GM23338 (cell line): ENCODE data around the gene SLC13A5.

Source experiments
- CREB1 ChIP-seq: fragments of 250-450 bp; sonication (Bioruptor Pico); IDR thresholded peaks from 2 replicates; pipeline ENCODE4 v1.5.0; 2020; ENCODE audit warnings: low read depth, mild to moderate bottlenecking, moderate library complexity
- EZH2 ChIP-seq: fragments of 200-600 bp; sonication (generic); IDR thresholded peaks from one replicate; pipeline ENCODE4 v1.8.0; 2017; ENCODE audit warnings: antibody characterized with exemption, mild to moderate bottlenecking, low read depth; ENCODE audit not compliant: unreplicated experiment
- EZH2phosphoT487 ChIP-seq: fragments of 200-600 bp; sonication (generic); IDR thresholded peaks from one replicate; pipeline ENCODE4 v1.8.1; 2018; ENCODE audit warnings: antibody characterized with exemption; ENCODE audit not compliant: unreplicated experiment
- JUNB ChIP-seq: IDR thresholded peaks from one replicate; pipeline ENCODE4 v1.6.1; 2016; ENCODE audit warnings: antibody characterized with exemption; ENCODE audit not compliant: unreplicated experiment
- NANOG ChIP-seq: IDR thresholded peaks from 2 replicates; pipeline ENCODE4 v1.6.1; 2016; ENCODE audit warnings: antibody characterized with exemption, borderline replicate concordance
- POLR2AphosphoS5 ChIP-seq: IDR thresholded peaks from 2 replicates; pipeline ENCODE4 v1.6.1; 2016; ENCODE audit warnings: antibody characterized with exemption, low read depth
- STAT1 ChIP-seq: IDR thresholded peaks from one replicate; pipeline ENCODE4 v1.6.1; 2016; ENCODE audit warnings: antibody characterized with exemption; ENCODE audit not compliant: unreplicated experiment
- ZNF114 ChIP-seq: fragments of 250-450 bp; sonication (Bioruptor Pico); IDR thresholded peaks from 2 replicates; pipeline ENCODE4 v1.5.0; 2020; ENCODE audit warnings: mild to moderate bottlenecking, moderate library complexity
- ZNF331 ChIP-seq: fragments of 250-450 bp; sonication (Bioruptor Pico); IDR thresholded peaks from 2 replicates; pipeline ENCODE4 v1.5.0; 2020; ENCODE audit warnings: low read depth, mild to moderate bottlenecking, moderate library complexity
- TF ChIP-seq, protein P1 (sequence below), 2 experiments: fragments of 200-600 bp in 1 of 2; sonication (generic) in 1 of 2; conservative IDR thresholded peaks; 2 replicates each; pipeline versions ENCODE4 v1.5.1 to v1.6.1; 2016 to 2017; ENCODE audit warnings: antibody characterized with exemption in 2 of 2, low read depth in 2 of 2, mild to moderate bottlenecking in 2 of 2, moderate library complexity in 1 of 2
- TF ChIP-seq, protein P2 (sequence below): fragments of 250-450 bp; sonication (Bioruptor Pico); IDR thresholded peaks from 2 replicates; pipeline ENCODE4 v1.5.0; 2020; ENCODE audit warnings: mild to moderate bottlenecking, moderate library complexity
- TF ChIP-seq, protein P3 (sequence below): IDR thresholded peaks from one replicate; pipeline ENCODE4 v1.6.1; 2018; ENCODE audit warnings: antibody characterized with exemption; ENCODE audit not compliant: unreplicated experiment
- TF ChIP-seq, protein P4 (sequence below): IDR thresholded peaks from 2 replicates; pipeline ENCODE4 v1.6.1; 2016; ENCODE audit warnings: antibody characterized with exemption

DNA sequence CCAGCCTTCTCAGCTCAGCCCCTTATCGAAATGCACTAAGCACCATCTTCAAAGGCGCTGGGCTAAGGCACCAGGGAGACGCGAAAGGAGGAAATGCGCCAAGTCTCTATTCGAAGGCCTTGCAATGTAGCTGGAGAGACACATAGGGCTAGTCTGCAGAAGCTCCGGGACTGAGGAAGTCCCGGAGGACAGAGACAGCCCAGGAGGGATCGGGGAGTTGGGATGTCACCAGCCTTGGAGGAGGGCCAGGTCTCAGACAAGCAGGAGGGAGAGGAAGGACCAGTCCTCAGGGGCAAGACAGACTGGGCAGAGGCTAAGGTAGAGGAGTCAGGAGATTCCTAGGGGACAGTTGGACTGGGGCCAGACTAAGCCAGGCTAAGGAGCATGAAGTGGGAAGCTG is 53.1 kb downstream of the SLC13A5 start:
- TF ChIP-seq EZH2phosphoT487 (no peak), NANOG (no peak), POLR2AphosphoS5 (no peak), STAT1 (no peak), EZH2 (no peak), ZNF114 (CRISPR knock-in tag) (no peak), JUNB (no peak), ZNF331 (CRISPR knock-in tag) (no peak), CREB1 (CRISPR knock-in tag) (no peak)
- TF ChIP-seq, protein P1, sequence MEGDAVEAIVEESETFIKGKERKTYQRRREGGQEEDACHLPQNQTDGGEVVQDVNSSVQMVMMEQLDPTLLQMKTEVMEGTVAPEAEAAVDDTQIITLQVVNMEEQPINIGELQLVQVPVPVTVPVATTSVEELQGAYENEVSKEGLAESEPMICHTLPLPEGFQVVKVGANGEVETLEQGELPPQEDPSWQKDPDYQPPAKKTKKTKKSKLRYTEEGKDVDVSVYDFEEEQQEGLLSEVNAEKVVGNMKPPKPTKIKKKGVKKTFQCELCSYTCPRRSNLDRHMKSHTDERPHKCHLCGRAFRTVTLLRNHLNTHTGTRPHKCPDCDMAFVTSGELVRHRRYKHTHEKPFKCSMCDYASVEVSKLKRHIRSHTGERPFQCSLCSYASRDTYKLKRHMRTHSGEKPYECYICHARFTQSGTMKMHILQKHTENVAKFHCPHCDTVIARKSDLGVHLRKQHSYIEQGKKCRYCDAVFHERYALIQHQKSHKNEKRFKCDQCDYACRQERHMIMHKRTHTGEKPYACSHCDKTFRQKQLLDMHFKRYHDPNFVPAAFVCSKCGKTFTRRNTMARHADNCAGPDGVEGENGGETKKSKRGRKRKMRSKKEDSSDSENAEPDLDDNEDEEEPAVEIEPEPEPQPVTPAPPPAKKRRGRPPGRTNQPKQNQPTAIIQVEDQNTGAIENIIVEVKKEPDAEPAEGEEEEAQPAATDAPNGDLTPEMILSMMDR (conservative IDR thresholded peaks at IDR 0.05; ENCODE audit: low read depth in 2 of 2) = no peak
- TF ChIP-seq, protein P2, sequence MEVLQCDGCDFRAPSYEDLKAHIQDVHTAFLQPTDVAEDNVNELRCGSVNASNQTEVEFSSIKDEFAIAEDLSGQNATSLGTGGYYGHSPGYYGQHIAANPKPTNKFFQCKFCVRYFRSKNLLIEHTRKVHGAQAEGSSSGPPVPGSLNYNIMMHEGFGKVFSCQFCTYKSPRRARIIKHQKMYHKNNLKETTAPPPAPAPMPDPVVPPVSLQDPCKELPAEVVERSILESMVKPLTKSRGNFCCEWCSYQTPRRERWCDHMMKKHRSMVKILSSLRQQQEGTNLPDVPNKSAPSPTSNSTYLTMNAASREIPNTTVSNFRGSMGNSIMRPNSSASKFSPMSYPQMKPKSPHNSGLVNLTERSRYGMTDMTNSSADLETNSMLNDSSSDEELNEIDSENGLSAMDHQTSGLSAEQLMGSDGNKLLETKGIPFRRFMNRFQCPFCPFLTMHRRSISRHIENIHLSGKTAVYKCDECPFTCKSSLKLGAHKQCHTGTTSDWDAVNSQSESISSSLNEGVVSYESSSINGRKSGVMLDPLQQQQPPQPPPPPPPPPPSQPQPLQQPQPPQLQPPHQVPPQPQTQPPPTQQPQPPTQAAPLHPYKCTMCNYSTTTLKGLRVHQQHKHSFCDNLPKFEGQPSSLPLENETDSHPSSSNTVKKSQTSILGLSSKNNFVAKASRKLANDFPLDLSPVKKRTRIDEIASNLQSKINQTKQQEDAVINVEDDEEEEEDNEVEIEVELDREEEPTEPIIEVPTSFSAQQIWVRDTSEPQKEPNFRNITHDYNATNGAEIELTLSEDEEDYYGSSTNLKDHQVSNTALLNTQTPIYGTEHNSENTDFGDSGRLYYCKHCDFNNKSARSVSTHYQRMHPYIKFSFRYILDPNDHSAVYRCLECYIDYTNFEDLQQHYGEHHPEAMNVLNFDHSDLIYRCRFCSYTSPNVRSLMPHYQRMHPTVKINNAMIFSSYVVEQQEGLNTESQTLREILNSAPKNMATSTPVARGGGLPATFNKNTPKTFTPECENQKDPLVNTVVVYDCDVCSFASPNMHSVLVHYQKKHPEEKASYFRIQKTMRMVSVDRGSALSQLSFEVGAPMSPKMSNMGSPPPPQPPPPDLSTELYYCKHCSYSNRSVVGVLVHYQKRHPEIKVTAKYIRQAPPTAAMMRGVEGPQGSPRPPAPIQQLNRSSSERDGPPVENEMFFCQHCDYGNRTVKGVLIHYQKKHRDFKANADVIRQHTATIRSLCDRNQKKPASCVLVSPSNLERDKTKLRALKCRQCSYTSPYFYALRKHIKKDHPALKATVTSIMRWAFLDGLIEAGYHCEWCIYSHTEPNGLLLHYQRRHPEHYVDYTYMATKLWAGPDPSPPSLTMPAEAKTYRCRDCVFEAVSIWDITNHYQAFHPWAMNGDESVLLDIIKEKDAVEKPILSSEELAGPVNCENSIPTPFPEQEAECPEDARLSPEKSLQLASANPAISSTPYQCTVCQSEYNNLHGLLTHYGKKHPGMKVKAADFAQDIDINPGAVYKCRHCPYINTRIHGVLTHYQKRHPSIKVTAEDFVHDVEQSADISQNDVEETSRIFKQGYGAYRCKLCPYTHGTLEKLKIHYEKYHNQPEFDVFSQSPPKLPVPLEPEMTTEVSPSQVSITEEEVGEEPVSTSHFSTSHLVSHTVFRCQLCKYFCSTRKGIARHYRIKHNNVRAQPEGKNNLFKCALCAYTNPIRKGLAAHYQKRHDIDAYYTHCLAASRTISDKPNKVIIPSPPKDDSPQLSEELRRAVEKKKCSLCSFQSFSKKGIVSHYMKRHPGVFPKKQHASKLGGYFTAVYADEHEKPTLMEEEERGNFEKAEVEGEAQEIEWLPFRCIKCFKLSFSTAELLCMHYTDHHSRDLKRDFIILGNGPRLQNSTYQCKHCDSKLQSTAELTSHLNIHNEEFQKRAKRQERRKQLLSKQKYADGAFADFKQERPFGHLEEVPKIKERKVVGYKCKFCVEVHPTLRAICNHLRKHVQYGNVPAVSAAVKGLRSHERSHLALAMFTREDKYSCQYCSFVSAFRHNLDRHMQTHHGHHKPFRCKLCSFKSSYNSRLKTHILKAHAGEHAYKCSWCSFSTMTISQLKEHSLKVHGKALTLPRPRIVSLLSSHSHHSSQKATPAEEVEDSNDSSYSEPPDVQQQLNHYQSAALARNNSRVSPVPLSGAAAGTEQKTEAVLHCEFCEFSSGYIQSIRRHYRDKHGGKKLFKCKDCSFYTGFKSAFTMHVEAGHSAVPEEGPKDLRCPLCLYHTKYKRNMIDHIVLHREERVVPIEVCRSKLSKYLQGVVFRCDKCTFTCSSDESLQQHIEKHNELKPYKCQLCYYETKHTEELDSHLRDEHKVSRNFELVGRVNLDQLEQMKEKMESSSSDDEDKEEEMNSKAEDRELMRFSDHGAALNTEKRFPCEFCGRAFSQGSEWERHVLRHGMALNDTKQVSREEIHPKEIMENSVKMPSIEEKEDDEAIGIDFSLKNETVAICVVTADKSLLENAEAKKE = no peak
- TF ChIP-seq, protein P3, sequence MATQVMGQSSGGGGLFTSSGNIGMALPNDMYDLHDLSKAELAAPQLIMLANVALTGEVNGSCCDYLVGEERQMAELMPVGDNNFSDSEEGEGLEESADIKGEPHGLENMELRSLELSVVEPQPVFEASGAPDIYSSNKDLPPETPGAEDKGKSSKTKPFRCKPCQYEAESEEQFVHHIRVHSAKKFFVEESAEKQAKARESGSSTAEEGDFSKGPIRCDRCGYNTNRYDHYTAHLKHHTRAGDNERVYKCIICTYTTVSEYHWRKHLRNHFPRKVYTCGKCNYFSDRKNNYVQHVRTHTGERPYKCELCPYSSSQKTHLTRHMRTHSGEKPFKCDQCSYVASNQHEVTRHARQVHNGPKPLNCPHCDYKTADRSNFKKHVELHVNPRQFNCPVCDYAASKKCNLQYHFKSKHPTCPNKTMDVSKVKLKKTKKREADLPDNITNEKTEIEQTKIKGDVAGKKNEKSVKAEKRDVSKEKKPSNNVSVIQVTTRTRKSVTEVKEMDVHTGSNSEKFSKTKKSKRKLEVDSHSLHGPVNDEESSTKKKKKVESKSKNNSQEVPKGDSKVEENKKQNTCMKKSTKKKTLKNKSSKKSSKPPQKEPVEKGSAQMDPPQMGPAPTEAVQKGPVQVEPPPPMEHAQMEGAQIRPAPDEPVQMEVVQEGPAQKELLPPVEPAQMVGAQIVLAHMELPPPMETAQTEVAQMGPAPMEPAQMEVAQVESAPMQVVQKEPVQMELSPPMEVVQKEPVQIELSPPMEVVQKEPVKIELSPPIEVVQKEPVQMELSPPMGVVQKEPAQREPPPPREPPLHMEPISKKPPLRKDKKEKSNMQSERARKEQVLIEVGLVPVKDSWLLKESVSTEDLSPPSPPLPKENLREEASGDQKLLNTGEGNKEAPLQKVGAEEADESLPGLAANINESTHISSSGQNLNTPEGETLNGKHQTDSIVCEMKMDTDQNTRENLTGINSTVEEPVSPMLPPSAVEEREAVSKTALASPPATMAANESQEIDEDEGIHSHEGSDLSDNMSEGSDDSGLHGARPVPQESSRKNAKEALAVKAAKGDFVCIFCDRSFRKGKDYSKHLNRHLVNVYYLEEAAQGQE = no peak
- TF ChIP-seq, protein P4, sequence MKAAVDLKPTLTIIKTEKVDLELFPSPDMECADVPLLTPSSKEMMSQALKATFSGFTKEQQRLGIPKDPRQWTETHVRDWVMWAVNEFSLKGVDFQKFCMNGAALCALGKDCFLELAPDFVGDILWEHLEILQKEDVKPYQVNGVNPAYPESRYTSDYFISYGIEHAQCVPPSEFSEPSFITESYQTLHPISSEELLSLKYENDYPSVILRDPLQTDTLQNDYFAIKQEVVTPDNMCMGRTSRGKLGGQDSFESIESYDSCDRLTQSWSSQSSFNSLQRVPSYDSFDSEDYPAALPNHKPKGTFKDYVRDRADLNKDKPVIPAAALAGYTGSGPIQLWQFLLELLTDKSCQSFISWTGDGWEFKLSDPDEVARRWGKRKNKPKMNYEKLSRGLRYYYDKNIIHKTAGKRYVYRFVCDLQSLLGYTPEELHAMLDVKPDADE = no peak
